IMR-90 (cell line): ENCODE results near the gene ARHGEF6. TPM values are rescaled to one million over a fixed set of nuclear protein-coding genes. Genes with fewer than 3 reads are reported as not detected.

Experiments
- ATAC-seq: fragments of 200-7000 bp; cut with Tn5 transposase; 2 replicates; pipeline ENCODE4 v1.9.1; 2020; ENCODE audit warnings: low read depth, mild to moderate bottlenecking, moderate library complexity
- BruUV-seq: library from RNA; stranded (reverse); fragments of 400-500 nt; replicated peaks from 2 replicates; lab custom pipeline; 2021; lab: Mats Ljungman, UMichigan
- CTCF ChIA-PET: fragments of 300-600 bp; formaldehyde crosslinking; extraction: SDS; loops from one replicate; lab custom pipeline; 2021; ENCODE audit warnings: antibody characterized with exemption; lab: Yijun Ruan, JAX
- POLR2A ChIA-PET: fragments of 300-600 bp; sonication (Branson Sonifier 250); formaldehyde crosslinking; loops from one replicate; lab custom pipeline; 2022; ENCODE audit warnings: antibody characterized with exemption; ENCODE audit not compliant: unreplicated experiment; lab: Charles Lee
- DNase-seq: peaks from one replicate; pipeline ENCODE4 v3.0.0; 2013
- H2AFZ ChIP-seq: replicated peaks from 2 replicates; pipeline ENCODE3; 2013; ENCODE audit warnings: low read length, mild to moderate bottlenecking; ENCODE audit not compliant: poor library complexity
- H2AK5ac ChIP-seq: 2 replicates; pipeline ENCODE4 v1.6.1; 2013; ENCODE audit warnings: low read depth, low read length, inconsistent platforms
- H2AK9ac ChIP-seq: replicated peaks from 2 replicates; pipeline ENCODE3; 2013; ENCODE audit warnings: mild to moderate bottlenecking, low read depth, low read length, moderate library complexity; ENCODE audit not compliant: poor library complexity
- H2BK120ac ChIP-seq: 2 replicates; pipeline ENCODE4 v1.6.1; 2013; ENCODE audit warnings: low read depth, low read length, inconsistent platforms
- H2BK15ac ChIP-seq: 3 replicates; pipeline ENCODE4 v1.6.1; 2013; ENCODE audit warnings: low read depth, low read length, inconsistent platforms
- H2BK20ac ChIP-seq: 2 replicates; pipeline ENCODE4 v1.6.1; 2013; ENCODE audit warnings: low read depth, mild to moderate bottlenecking, inconsistent platforms, low read length, moderate library complexity
- H2BK5ac ChIP-seq: 2 replicates; pipeline ENCODE4 v1.6.1; 2013; ENCODE audit warnings: mild to moderate bottlenecking, low read depth, low read length, inconsistent platforms; ENCODE audit not compliant: poor library complexity, severe bottlenecking
- H3K14ac ChIP-seq: replicated peaks from 2 replicates; pipeline ENCODE4 v1.6.1; 2013; ENCODE audit warnings: low read depth, low read length, inconsistent platforms
- H3K18ac ChIP-seq: 2 replicates; pipeline ENCODE4 v1.6.1; 2013; ENCODE audit warnings: low read depth, low read length, control low read depth
- H3K23ac ChIP-seq: 2 replicates; pipeline ENCODE4 v1.6.1; 2013; ENCODE audit warnings: low read depth, low read length, inconsistent platforms
- H3K27ac ChIP-seq: 2 replicates; pipeline ENCODE4 v1.5.1; 2013; ENCODE audit warnings: mild to moderate bottlenecking, control low read depth, low read length; ENCODE audit not compliant: insufficient read depth
- H3K27me3 ChIP-seq: 2 replicates; pipeline ENCODE4 v1.6.1; 2013; ENCODE audit warnings: low read length; ENCODE audit not compliant: control insufficient read depth, insufficient read depth
- H3K36me3 ChIP-seq: 2 replicates; pipeline ENCODE4 v1.6.1; 2013; ENCODE audit warnings: low read length, mixed read lengths; ENCODE audit not compliant: control insufficient read depth, insufficient read depth
- H3K4ac ChIP-seq: 2 replicates; pipeline ENCODE4 v1.6.1; 2013; ENCODE audit warnings: low read depth, low read length, inconsistent platforms
- H3K4me1 ChIP-seq: 2 replicates; pipeline ENCODE4 v1.6.1; 2013; ENCODE audit warnings: low read length, mixed read lengths; ENCODE audit not compliant: control insufficient read depth, insufficient read depth
- H3K4me2 ChIP-seq: 2 replicates; pipeline ENCODE4 v1.6.1; 2013; ENCODE audit warnings: low read depth, mild to moderate bottlenecking, control low read depth, low read length, moderate library complexity
- H3K4me3 ChIP-seq: 2 replicates; pipeline ENCODE4 v1.5.1; 2013; ENCODE audit warnings: low read depth, mild to moderate bottlenecking, control low read depth, low read length, moderate library complexity; ENCODE audit not compliant: insufficient read depth
- H3K56ac ChIP-seq: 2 replicates; pipeline ENCODE4 v1.6.1; 2013; ENCODE audit warnings: low read length, inconsistent platforms; ENCODE audit not compliant: insufficient read depth; ENCODE audit errors: extremely low read depth
- H3K79me1 ChIP-seq, 2 experiments: 2 replicates each; pipeline ENCODE4 v1.6.1; 2013; ENCODE audit warnings: low read length in 2 of 2, inconsistent platforms in 1 of 2, low read depth in 1 of 2
- H3K9ac ChIP-seq: 2 replicates; pipeline ENCODE4 v1.6.1; 2013; ENCODE audit warnings: low read depth, low read length, control low read depth
- H3K9me1 ChIP-seq: 2 replicates; pipeline ENCODE4 v1.6.1; 2013; ENCODE audit warnings: low read length, inconsistent platforms; ENCODE audit not compliant: insufficient read depth
- H3K9me3 ChIP-seq: 2 replicates; pipeline ENCODE4 v1.6.1; 2013; ENCODE audit warnings: low read length; ENCODE audit not compliant: control insufficient read depth, insufficient read depth
- H4K20me1 ChIP-seq: 2 replicates; pipeline ENCODE4 v1.6.1; 2013; ENCODE audit warnings: low read length, inconsistent platforms; ENCODE audit not compliant: insufficient read depth
- H4K5ac ChIP-seq: 2 replicates; pipeline ENCODE4 v1.6.1; 2013; ENCODE audit warnings: mild to moderate bottlenecking, low read depth, low read length, control low read depth
- H4K8ac ChIP-seq, 2 experiments: 2 replicates each; pipeline ENCODE4 v1.6.1; 2013; ENCODE audit warnings: low read depth in 2 of 2, low read length in 2 of 2, control low read depth in 1 of 2, inconsistent platforms in 1 of 2
- H4K91ac ChIP-seq: 2 replicates; pipeline ENCODE4 v1.6.1; 2013; ENCODE audit warnings: low read depth, low read length, inconsistent platforms; ENCODE audit not compliant: insufficient read depth
- POLR2A ChIP-seq: IDR thresholded peaks from 2 replicates; pipeline ENCODE4 v1.6.1; 2012; ENCODE audit warnings: mild to moderate bottlenecking, low read depth, low read length
- RCOR1 ChIP-seq: IDR thresholded peaks from 2 replicates; pipeline ENCODE4 v1.6.1; 2012; ENCODE audit warnings: mild to moderate bottlenecking, low read length, improper control_type of control experiment; ENCODE audit not compliant: insufficient replicate concordance
- SMC3 ChIP-seq: fragments of 150-350 bp; IDR thresholded peaks from 2 replicates; pipeline ENCODE4 v1.6.1; 2016; ENCODE audit warnings: low read depth, mild to moderate bottlenecking, antibody characterized with exemption, low read length, moderate library complexity
- whole genome bisulfite sequencing, 2 experiments: methylation state at CpG; one replicate each; pipeline versions ENCODE4 v1.1.5 to v1.1.7; 2013; ENCODE audit warnings: missing lambda C conversion rate in 2 of 2; ENCODE audit not compliant: insufficient read length in 1 of 2; ENCODE audit errors: extremely low coverage in 2 of 2; 5-methylcytosine and 5-hydroxymethylcytosine counted together
- dilution Hi-C: fragments of 300-500 bp; cut with HindIII; formaldehyde crosslinking; loops from one replicate; pipeline ENCODE4 v1.14.3; 2018; ENCODE audit warnings: low sequenced_read_pairs; ENCODE audit not compliant: unreplicated experiment
- in situ Hi-C: fragments of 300-500 bp; cut with MboI; formaldehyde crosslinking; loops from 3 replicates; pipeline ENCODE4 v1.14.3; 2019; ENCODE audit warnings: low sequenced_read_pairs, inconsistent platforms, mixed read lengths
- intact Hi-C: fragments of 100-400 bp; cut with micrococcal nuclease; formaldehyde crosslinking; loops from 2 replicates; pipeline ENCODE4 v1.10.0; 2022
- polyA plus RNA-seq, 3 experiments: library from polyadenylated mRNA; depleted of rRNA; stranded (reverse); fragments of >200 nt; gene quantifications; 2 replicates each; pipeline ENCODE4 v1.2.3, GENCODE V29; 2012; ENCODE audit warnings: low replicate concordance in 1 of 3
- total RNA-seq: library from RNA; depleted of rRNA; stranded (reverse); fragments of >200 nt; gene quantifications from 2 replicates; pipeline ENCODE4 v1.2.3, GENCODE V29; 2012
- TF ChIP-seq, protein P1 (sequence below): fragments of 150-350 bp; IDR thresholded peaks from 2 replicates; pipeline ENCODE4 v1.6.1; 2016; ENCODE audit warnings: low read depth, mild to moderate bottlenecking, low read length, moderate library complexity, borderline replicate concordance

ARHGEF6 gene
- total and polyA plus RNA-seq, 2 of the 4 experiments (the other 2 are of a cell fraction) = 2.1 to 2.7 TPM

DNA sequence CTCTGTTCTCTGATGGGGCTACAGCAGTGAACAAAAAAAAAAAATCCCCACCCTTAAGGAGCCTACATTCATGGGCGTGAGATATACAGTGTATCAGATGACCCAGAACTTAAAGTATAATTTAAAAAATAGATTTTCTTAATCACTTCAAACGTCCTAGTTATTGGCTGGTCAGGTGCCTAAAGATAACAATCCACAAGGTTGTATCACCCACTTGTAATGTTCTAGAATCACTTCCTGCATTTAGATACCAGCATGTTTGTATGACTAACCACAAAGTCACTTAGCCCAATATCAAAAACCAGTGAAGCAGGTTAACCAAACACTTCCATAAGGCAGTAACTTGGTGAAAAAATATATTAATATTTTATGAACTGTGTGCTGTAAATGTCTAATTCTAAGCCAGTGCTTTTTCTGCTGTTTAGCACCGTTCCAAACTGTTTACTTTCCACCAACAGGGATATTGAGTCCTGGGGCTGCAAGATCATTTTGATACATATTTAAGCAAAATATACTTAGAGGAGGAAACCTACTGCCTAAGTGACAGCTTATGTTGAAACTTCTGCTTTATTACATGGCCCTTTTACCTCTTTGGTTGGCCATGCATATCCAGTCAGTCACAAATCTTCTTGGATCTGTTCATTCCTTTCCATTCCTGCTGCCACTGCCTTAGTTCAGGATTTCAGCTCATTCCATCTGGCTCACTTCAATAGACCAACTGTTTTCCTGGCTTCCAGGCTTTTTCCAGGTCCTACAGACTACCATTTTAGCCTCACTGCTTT, 89.5 kb downstream of the ARHGEF6 start:
- Histone ChIP-seq H3K18ac (no peak overlapping the region), H4K20me1 (no peaks in the 10 kb centered on the region), H2AK9ac (no peak overlapping the region), H4K5ac (no peak overlapping the region), H3K9me3 (no peaks in the 10 kb centered on the region), H3K9ac (no peak overlapping the region), H3K4me1 (no peaks in the 10 kb centered on the region), H3K27me3 (no peaks in the 10 kb centered on the region), H4K8ac (no peak overlapping the region), H3K36me3 (no peaks in the 10 kb centered on the region), H2BK20ac (no peak overlapping the region), H2BK15ac (no peak overlapping the region), H3K56ac (no peak overlapping the region), H2AK5ac (no peak overlapping the region), H3K4me2 (no peak overlapping the region), H2AFZ (no peak overlapping the region), H2BK5ac (no peak overlapping the region), H3K23ac (no peak overlapping the region), H3K27ac (no peak overlapping the region), H3K9me1 (no peaks in the 10 kb centered on the region), H3K14ac (no peak overlapping the region), H3K4me3 (no peak overlapping the region), H2BK120ac (no peak overlapping the region), H3K79me1 (no peaks in the 10 kb centered on the region), H3K4ac (no peak overlapping the region), H4K91ac (no peak overlapping the region)
- ChIA-PET POLR2A (no interaction called here), CTCF (no interaction called here)
- WGBS, 2 experiments = no CpG with 5 or more reads among the region's 3 CpGs
- DNase-seq (peak; percentile 15), ATAC-seq (no peak)
- in situ Hi-C loops = no loop called here
- dilution Hi-C loops = no loop called here
- TF ChIP-seq, protein P1, sequence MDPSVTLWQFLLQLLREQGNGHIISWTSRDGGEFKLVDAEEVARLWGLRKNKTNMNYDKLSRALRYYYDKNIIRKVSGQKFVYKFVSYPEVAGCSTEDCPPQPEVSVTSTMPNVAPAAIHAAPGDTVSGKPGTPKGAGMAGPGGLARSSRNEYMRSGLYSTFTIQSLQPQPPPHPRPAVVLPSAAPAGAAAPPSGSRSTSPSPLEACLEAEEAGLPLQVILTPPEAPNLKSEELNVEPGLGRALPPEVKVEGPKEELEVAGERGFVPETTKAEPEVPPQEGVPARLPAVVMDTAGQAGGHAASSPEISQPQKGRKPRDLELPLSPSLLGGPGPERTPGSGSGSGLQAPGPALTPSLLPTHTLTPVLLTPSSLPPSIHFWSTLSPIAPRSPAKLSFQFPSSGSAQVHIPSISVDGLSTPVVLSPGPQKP = no peak
- TF ChIP-seq RCOR1 (no peak), POLR2A (no peak), SMC3 (no peak)
- intact Hi-C loops = loop anchor here (10.0 kb wide), 3 partner anchors 186 to 536 kb away; no protein-coding TSS in a partner anchor
- BruUV-seq = no TSS peak
